Bronchial epithelial cell (primary cell): ENCODE measurements around the gene UGT2B7. TPM values are rescaled to one million over a fixed set of nuclear protein-coding genes. Genes with fewer than 3 reads are reported as not detected.

Experiments
- DNase-seq: peaks from one replicate; pipeline ENCODE4 v3.0.0-alpha.2; 2010; ENCODE audit warnings: low read depth
- FAIRE-seq: peaks from 2 replicates; lab custom pipeline; 2011; peaks lifted over from hg19 to GRCh38; lab: Jason Lieb, UNC
- H3K27me3 ChIP-seq: 2 replicates; pipeline ENCODE4 v1.5.1; 2011; ENCODE audit warnings: low read length; ENCODE audit not compliant: control insufficient read depth, insufficient read depth
- H3K36me3 ChIP-seq: 2 replicates; pipeline ENCODE4 v1.5.1; 2011; ENCODE audit warnings: low read length; ENCODE audit not compliant: control insufficient read depth, insufficient read depth
- H3K4me3 ChIP-seq: 2 replicates; pipeline ENCODE4 v1.5.1; 2011; ENCODE audit warnings: mild to moderate bottlenecking, low read depth, low read length, control low read depth
- total RNA-seq: library from RNA; depleted of rRNA; stranded (reverse); fragments of >200 nt; gene quantifications from 2 replicates; pipeline ENCODE4 v1.2.1, GENCODE V29; 2014
- TF ChIP-seq, protein P1 (sequence below): IDR thresholded peaks from 2 replicates; pipeline ENCODE4 v1.5.1; 2011; ENCODE audit warnings: mild to moderate bottlenecking, moderate library complexity, low read length, control low read depth, inconsistent platforms; ENCODE audit not compliant: insufficient read depth, severe bottlenecking

The UGT2B7 gene
- total RNA-seq, 1 donor from 2014 or later, result 0.26 TPM

DNA sequence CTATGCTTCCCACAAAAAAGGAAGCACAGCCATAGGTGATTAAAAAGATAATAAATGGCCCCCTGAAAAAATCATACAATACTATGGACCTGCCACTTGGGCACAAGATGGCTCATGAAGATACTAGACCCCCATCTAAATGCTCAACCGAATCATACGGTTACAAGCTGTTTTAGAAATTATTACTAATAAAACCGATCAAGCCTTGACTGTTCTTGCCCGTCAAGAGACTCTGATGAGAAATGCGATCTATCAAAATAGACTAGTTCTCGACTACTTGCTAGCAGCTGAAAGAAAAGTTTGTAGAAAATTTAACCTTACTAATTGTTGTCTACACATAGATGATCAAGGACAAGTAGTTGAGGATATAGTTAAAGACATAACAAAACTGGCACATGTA is 40.1 kb upstream of the UGT2B7 start:
- H3K27me3 ChIP-seq, result no peaks in the 10 kb centered on the region
- FAIRE-seq, result no peak
- TF ChIP-seq, protein P1, sequence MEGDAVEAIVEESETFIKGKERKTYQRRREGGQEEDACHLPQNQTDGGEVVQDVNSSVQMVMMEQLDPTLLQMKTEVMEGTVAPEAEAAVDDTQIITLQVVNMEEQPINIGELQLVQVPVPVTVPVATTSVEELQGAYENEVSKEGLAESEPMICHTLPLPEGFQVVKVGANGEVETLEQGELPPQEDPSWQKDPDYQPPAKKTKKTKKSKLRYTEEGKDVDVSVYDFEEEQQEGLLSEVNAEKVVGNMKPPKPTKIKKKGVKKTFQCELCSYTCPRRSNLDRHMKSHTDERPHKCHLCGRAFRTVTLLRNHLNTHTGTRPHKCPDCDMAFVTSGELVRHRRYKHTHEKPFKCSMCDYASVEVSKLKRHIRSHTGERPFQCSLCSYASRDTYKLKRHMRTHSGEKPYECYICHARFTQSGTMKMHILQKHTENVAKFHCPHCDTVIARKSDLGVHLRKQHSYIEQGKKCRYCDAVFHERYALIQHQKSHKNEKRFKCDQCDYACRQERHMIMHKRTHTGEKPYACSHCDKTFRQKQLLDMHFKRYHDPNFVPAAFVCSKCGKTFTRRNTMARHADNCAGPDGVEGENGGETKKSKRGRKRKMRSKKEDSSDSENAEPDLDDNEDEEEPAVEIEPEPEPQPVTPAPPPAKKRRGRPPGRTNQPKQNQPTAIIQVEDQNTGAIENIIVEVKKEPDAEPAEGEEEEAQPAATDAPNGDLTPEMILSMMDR, result no peak
- DNase-seq, result no peak
- H3K4me3 ChIP-seq, result no peak overlapping the region
- H3K36me3 ChIP-seq, result no peaks in the 10 kb centered on the region

DNA sequence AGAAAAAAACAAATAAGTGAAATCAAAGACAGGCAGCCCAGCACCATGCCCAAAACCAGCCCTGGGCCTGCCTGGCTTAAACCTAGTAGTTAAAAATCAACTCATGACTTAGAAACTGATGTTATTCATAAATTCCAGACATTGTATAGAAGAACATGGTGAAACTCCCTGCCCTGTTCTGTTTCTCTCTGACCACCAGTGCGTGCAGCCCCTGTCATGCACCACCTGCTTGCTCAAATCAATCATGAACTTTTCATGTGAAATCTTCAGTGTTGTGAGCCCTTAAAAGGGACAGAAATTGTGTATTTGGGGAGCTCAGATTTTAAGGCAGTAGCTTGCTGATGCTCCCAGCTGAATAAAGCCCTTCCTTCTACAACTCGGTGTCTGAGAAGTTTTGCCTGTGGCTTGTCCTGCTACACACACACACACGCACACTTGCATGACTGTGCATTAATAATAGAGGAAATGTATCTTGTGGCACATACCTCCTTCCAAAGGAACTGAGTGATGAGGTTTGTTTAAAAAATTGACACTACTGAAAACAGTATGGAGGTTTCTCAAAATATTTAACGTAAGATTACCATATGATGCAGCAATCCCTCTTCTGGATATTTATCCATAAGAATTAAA is 39.2 kb upstream of the UGT2B7 start:
- H3K4me3 ChIP-seq, result no peak overlapping the region
- TF ChIP-seq, protein P1, result no peak
- FAIRE-seq, result no peak
- no peaks in the 10 kb centered on the region for H3K27me3 ChIP-seq
- no peaks in the 10 kb centered on the region for H3K36me3 ChIP-seq
- no peak for DNase-seq

DNA sequence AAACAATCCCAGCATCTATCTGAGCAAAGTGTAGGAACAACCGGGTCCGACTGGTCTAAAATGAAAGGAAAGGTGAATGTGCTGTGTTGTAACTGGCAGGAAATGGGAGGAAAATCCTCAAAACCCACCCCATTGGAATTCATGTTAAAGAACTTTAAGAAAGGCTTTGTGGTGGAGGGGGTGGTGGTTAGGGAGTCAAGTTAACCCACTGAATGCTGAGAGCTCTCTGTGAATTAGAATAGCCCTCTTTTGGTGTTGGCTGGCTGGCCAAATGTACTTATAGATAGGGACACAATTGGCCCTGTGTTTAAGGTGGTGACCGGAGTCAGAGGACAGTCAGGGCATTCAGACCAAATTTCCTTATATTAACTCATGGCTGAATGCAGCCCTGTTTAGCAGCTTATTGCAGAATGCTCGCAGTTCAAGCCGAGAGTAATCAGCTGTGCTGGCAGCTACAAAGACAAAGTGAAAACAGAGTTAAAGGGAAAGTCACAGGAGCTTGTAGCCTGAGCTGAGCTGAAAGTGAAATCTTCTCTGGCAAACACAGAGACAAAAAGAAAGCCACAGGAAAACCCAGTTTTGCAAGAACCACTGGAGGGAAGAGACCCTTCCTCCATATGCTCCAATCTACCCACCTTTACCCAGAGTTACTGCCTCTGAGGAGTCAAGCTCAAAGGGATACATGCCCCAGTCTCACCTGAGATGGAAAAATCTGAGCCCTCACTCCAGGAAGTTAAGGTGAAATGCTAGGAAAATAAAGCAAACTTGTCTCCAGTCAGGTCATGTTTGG is 38.5 kb upstream of the UGT2B7 start:
- Histone ChIP-seq H3K27me3 (no peaks in the 10 kb centered on the region), H3K36me3 (no peaks in the 10 kb centered on the region), H3K4me3 (no peak overlapping the region)
- TF ChIP-seq, protein P1, result no peak
- FAIRE-seq, result no peak
- DNase-seq, result no peak

DNA sequence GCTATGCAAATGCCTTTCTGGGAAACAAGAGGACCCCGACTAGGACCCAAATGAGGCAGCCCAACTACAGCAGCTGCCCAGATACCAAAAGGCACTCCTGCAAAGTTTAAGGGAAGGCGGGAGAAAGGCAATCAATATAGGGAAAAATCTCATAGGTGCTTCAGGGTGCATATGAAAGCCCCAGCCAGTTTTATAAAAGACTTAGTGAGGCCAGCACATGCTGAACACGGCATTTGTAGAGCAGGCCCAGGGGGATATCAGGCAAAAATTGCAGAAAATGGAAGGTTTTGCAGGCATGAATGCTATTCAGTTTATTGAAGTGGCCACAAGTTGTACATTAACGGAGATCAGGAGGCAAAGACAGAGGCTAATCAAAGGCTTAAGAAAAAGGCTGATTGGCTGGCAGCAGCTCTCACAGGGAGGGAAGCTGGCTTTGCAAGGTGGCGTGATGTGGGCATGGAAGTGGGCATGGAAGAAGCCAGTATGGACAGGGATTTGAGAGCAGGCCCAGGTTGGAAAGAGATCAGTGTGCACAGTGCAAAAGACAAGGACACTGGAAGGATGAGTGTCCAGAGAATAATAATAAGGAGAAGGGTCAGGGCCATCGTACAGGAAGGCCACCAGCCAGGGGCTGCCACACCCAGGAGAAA is 37.7 kb upstream of the UGT2B7 start:
- no peaks in the 10 kb centered on the region for H3K27me3 ChIP-seq

DNA sequence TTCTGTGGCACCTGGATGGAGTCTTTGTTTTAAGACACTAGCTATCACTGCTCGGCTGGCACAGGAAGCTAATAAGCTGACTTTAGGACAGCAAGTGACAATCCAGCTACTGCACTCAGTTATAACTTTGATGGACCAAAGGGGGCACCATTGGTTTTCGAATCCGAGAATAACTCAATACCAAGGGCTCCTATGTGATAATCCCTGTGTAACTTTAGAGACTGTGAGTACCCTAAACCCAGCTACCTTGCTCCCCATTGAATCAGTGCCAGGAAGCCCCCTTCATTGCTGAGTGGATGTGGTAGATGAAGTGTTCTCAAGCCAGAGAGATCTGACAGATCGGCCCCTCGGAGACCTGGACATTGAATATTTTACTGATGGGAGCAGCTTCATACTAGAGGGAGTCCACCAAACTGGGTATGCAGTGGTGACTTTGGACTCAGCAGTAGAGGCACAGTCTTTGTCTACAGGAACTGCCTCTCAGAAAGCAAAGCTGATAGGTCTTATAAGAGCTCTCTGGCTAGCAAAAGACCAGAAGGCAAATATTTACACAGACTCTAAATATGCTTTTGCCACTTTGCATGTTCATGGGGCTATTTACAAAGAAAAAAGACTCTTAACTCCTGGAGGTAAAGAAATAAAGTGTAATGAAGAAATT is 35.5 kb upstream of the UGT2B7 start:
- FAIRE-seq (no peak), DNase-seq (no peak)
- H3K4me3 ChIP-seq, result no peak overlapping the region
- H3K36me3 ChIP-seq, result no peaks in the 10 kb centered on the region
- TF ChIP-seq, protein P1, result no peak
- H3K27me3 ChIP-seq, result no peaks in the 10 kb centered on the region

More for the DNA sequence above, 37.7 kb upstream of the UGT2B7 start:
- Histone ChIP-seq H3K36me3 (no peaks in the 10 kb centered on the region), H3K4me3 (no peak overlapping the region)
- FAIRE-seq, result no peak
- DNase-seq, result no peak
- TF ChIP-seq, protein P1, result no peak
